Measurements from ENCODE around the gene DRAXIN. TPM values are rescaled to one million over a fixed set of nuclear protein-coding genes. Genes with fewer than 3 reads are reported as not detected.

DRAXIN gene
- polyA plus RNA-seq, 1 donor (not counting 4 experiments of a cell fraction or from before 2014, with no cell fraction given), result not detected

DNA sequence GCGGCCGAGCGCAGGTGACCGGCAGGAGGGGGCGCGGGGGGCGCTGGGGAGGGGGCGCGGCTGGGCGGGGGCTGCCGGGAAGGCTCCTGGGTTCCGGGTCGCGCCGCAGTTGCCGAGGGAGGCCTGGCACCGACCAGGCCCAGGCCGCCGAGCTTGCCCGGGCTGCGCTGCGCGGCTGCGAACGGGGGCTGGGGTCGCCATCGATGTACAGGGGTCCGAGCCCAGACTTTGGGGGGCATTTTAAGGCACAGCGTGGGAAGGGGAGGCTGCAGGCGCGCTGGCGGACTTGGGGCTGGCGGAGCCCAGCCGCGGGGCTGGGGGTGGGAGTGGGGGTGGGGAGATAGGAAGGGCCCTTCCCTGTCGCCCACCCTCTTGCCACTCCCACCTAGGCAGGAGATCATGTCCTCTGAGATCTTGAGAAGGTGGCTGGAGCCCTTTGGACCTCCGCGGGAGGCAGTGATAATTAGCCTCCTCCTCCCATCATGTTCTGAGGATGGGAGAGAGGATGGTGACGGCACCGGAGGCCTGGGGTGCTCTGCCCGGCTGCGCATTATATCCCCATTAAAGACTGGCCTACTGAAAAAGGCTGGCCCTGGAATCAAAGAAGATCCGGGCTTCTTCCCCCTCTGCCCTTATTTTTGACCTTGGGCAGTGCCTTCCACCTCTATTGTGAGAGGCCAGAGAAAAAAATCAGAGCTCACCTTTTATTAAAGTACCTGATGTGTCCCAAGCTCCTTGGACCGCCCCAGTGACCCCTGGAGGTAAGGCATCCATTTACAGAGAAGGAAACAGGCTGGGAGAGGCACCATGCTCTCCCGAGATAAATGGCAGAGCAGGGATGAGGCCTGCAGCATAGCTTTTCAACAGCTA is 36.3 kb upstream of the DRAXIN start:
- no peak for DNase-seq (ENCODE audit: low read depth, low spot score)
- peaks cover 3 to 12% of the 10 kb centered on the region in 2 experiments for H3K36me3 ChIP-seq (ENCODE audit: control insufficient read depth in 2 of 2, extremely low read depth in 1 of 2, insufficient read depth in 2 of 2, low read length in 2 of 2)
- H3K9ac ChIP-seq (ENCODE audit: control insufficient read depth, extremely low read depth, insufficient read depth, low read length), result peak overlapping the region; percentile 50
- TF ChIP-seq EZH2 (IDR thresholded peaks at IDR 0.05; ENCODE audit: low read length), result no peak
- no peaks in the 10 kb centered on the region for H3K27me3 ChIP-seq (ENCODE audit: control insufficient read depth, extremely low read depth, insufficient read depth, low read length)
- H3K27ac ChIP-seq (ENCODE audit: control insufficient read depth, insufficient read depth, low read length), result no peak overlapping the region
- peak overlapping the region; percentile 43 for H2AFZ ChIP-seq (ENCODE audit: control insufficient read depth, low read length)
- peaks cover 7% of the 10 kb centered on the region for H3K79me2 ChIP-seq (ENCODE audit: control insufficient read depth, insufficient read depth, low read length)
- no peaks in the 10 kb centered on the region for H4K20me1 ChIP-seq (ENCODE audit: control insufficient read depth, extremely low read depth, insufficient read depth, low read length)
- H3K9me1 ChIP-seq (ENCODE audit: control insufficient read depth, extremely low read depth, insufficient read depth, low read length), result no peaks in the 10 kb centered on the region
- H3K4me1 ChIP-seq (ENCODE audit: control insufficient read depth, extremely low read depth, insufficient read depth, low read length), result peaks cover 21% of the 10 kb centered on the region
- H3K4me3 ChIP-seq (ENCODE audit: control insufficient read depth in 2 of 3, extremely low read depth in 1 of 3, insufficient read depth in 2 of 3, low read depth in 1 of 3, low read length in 3 of 3), result peak overlapping the region; percentile 64 to 73 (median 72)
- peak overlapping the region; percentile 86 for H3K4me2 ChIP-seq (ENCODE audit: control insufficient read depth, extremely low read depth, insufficient read depth, low read depth, low read length)
- FAIRE-seq, result no peak
- dilution Hi-C loops (cut with MboI; ENCODE audit: extremely low pct_ligation_motif_present, low sequenced_read_pairs), result no loop called here
- no peaks in the 10 kb centered on the region for H3K9me3 ChIP-seq (ENCODE audit: control insufficient read depth, low read depth, low read length)

DNA sequence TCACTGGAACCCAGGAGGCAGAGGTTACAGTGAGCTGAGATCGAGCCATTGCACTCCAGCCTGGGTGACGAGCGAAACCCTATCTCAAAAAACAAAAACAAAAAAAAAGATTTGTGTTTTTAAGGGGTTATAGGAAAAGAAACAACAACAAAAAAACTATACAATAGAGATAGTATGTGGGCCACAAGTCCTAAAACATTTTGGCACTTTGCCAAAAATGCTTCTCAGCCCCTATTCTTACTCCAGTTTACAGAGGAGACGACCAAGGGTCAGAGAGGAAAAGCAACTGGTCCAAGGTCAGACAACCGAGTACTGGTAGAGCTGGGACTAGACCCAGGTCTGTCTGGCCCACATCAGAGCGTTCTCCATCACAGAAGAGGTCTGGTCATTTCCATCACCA is 33.9 kb upstream of the DRAXIN start:
- Histone ChIP-seq H3K79me2 (ENCODE audit: control insufficient read depth, insufficient read depth, low read length) (peaks cover 5% of the 10 kb centered on the region), H3K9me3 (ENCODE audit: control insufficient read depth, low read depth, low read length) (no peaks in the 10 kb centered on the region), H4K20me1 (ENCODE audit: control insufficient read depth, extremely low read depth, insufficient read depth, low read length) (no peaks in the 10 kb centered on the region), H3K27me3 (ENCODE audit: control insufficient read depth, extremely low read depth, insufficient read depth, low read length) (no peaks in the 10 kb centered on the region), H3K4me2 (ENCODE audit: control insufficient read depth, extremely low read depth, insufficient read depth, low read depth, low read length) (no peak overlapping the region), H2AFZ (ENCODE audit: control insufficient read depth, low read length) (no peak overlapping the region), H3K27ac (ENCODE audit: control insufficient read depth, insufficient read depth, low read length) (no peak overlapping the region), H3K9ac (ENCODE audit: control insufficient read depth, extremely low read depth, insufficient read depth, low read length) (no peak overlapping the region), H3K4me3 (ENCODE audit: control insufficient read depth in 2 of 3, extremely low read depth in 1 of 3, insufficient read depth in 2 of 3, low read depth in 1 of 3, low read length in 3 of 3) (no peak overlapping the region), H3K9me1 (ENCODE audit: control insufficient read depth, extremely low read depth, insufficient read depth, low read length) (no peaks in the 10 kb centered on the region), H3K36me3 (ENCODE audit: control insufficient read depth in 2 of 2, extremely low read depth in 1 of 2, insufficient read depth in 2 of 2, low read length in 2 of 2) (peaks cover 3 to 20% of the 10 kb centered on the region in 2 experiments), H3K4me1 (ENCODE audit: control insufficient read depth, extremely low read depth, insufficient read depth, low read length) (peaks cover 20% of the 10 kb centered on the region)
- DNase-seq (ENCODE audit: low read depth, low spot score) (no peak), FAIRE-seq (no peak)
- dilution Hi-C loops (cut with MboI; ENCODE audit: extremely low pct_ligation_motif_present, low sequenced_read_pairs), result no loop called here
- TF ChIP-seq EZH2 (IDR thresholded peaks at IDR 0.05; ENCODE audit: low read length), result no peak
- TF ChIP-seq, protein P1, sequence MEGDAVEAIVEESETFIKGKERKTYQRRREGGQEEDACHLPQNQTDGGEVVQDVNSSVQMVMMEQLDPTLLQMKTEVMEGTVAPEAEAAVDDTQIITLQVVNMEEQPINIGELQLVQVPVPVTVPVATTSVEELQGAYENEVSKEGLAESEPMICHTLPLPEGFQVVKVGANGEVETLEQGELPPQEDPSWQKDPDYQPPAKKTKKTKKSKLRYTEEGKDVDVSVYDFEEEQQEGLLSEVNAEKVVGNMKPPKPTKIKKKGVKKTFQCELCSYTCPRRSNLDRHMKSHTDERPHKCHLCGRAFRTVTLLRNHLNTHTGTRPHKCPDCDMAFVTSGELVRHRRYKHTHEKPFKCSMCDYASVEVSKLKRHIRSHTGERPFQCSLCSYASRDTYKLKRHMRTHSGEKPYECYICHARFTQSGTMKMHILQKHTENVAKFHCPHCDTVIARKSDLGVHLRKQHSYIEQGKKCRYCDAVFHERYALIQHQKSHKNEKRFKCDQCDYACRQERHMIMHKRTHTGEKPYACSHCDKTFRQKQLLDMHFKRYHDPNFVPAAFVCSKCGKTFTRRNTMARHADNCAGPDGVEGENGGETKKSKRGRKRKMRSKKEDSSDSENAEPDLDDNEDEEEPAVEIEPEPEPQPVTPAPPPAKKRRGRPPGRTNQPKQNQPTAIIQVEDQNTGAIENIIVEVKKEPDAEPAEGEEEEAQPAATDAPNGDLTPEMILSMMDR (optimal IDR thresholded peaks at IDR 0.05 in 1 of 3, IDR thresholded peaks at IDR 0.05 in 1 of 3, conservative IDR thresholded peaks at IDR 0.05 in 1 of 3; ENCODE audit: extremely low read depth in 1 of 3, insufficient read depth in 2 of 3, low read length in 3 of 3), result no peak
